NCI-H2081 (cell line): Measurements from ENCODE around the gene NWD2.
A peak's percentile ranks its signal among the peaks of the same experiment; 100 is the strongest.

Source experiments
- DNase-seq, 2 experiments: peaks; one replicate each; lab custom pipeline; 2025; lab: John Stamatoyannopoulos, UW

NWD2 gene

DNA sequence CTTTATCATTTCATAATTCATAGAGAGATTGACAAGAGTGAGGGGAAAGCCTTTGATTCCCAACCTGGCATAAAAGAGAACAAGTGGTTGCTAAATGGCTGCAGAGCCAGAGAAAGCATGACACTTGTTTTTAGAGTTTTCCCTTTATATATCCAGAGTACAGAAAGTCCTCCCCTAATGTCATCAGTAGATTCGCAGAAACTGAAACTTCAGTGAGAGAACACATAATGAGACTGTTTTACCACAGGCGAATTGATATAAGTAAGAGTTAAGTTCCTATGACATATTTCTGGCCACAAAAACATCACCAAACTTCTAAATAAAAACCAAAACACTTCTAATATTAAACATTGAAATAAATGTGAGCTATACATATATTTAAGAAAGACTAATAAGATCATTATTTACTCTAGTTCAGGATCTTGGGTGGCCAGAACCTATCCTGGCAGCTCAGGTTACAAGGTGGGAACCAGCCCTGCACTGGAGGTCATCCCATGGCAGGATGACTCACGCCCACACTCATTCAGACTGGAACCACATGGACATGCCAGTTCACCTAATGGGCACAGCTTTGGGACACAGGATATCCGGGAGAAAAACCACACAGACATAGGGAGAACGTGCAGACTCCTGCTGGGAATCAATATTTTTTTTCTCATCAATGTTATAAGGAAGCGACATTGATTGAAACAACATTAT is 35.5 kb downstream of the NWD2 start:
- DNase-seq = no peak

DNA sequence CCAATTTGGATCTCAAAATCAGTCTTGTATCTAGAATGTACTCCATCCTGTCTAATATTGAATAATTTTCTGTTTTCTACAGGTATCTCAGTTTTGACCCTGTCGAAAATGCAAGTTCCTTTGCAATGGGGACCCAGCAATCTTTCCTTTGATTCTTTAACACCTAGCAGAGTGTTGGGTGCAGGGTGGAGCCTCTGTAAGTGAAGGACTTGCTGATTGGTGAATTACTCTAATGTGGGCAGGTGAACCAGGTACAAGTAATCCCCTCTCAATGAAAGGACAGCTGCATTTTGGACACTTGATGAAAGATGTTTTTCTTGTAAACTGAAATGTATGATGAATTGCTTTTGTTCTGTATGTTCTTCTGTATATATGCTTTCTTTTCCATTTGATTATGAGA is 54.9 kb downstream of the NWD2 start:
- DNase-seq = no peak

GRCh38 chr4:37304612-37305011 is 60.1 kb downstream of the NWD2 start:
- no peak for DNase-seq

DNA sequence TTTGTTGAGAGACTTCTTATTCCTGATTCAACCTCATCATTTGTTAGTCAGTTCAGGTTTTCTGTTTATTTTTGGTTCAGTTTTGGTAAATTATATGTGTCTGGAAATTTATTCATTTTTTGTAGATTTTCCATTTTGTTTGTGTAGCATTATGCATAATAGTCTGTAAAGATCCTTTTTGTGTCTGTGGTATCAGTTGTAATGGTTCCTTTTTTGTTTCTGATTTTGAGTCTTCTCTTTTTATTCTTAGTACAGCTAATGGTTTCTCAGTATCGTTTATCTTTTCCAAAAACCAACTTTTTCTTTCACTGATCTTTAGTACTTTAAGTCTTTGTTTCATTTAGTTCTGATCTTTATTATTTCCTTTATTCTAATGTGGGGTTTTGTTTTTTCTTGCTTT is 61.4 kb downstream of the NWD2 start:
- DNase-seq = no peak

DNA sequence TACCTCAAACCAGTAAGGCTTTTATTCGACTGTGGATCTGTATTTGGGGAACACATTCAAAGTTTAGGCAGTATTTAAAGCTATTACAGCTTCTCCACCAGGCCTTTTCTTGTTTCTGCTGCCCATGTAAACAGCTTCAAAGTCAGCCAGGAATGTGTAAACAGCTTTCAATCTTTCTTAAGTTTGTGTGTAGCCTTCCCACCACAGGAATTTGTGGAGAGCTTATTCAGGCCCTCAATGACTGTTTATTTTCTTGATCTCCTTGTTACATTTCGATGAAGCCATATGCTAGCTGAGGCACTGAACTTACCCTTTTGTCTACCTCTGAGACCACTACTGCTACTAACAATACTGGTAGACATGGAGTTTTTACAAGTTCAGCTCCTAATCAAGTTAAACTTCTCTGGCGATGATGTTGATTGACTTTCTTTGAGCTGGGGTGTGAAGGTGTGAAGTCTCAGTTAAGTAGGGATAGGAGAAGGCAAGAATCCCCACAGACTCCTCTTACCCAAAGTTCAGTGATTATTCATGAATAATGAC is 72.6 kb downstream of the NWD2 start:
- no peak for DNase-seq

DNA sequence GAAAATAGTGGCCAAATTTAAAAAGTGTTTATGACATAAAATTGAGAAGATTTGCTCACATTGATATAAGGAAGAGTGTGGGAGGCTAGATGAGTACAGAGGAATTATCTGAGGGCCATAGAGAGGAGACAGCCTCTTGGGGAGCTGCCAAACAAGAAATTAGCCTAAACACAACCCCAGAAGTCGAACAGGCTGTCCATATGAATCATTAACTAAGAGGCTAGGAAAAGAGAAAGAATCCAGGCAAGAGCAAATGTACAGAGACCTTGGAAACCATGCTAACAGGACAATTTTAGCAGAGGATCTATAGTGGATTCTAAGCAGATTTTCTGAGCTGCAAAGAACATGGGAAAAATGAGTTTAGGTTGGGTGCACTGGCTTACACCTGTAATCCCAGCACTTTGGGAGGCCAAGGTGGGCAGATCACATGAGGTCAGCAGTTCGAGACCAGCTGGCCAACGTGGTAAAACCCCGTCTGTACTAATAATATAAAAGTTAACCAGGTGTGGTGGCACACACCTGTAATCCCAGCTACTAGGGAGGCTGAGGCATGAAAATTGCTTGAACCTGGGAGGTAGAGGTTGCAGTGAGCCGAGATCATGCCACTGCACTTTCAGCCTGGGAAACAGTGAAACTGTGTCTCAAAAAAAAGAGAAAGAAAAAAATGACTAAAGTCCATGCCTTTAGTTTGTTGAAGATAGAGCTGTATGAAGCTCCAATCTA is 76.1 kb downstream of the NWD2 start:
- DNase-seq = no peak

- no peak for DNase-seq
Measured at GRCh38 chr4:37322122-37322521, 77.6 kb downstream of the NWD2 start.

GRCh38 chr4:37324546-37324945 is 80.0 kb downstream of the NWD2 start:
- peak; percentile 19 to 65 for DNase-seq

- no peak for DNase-seq
Measured at GRCh38 chr4:37326852-37327251, 82.3 kb downstream of the NWD2 start.

DNA sequence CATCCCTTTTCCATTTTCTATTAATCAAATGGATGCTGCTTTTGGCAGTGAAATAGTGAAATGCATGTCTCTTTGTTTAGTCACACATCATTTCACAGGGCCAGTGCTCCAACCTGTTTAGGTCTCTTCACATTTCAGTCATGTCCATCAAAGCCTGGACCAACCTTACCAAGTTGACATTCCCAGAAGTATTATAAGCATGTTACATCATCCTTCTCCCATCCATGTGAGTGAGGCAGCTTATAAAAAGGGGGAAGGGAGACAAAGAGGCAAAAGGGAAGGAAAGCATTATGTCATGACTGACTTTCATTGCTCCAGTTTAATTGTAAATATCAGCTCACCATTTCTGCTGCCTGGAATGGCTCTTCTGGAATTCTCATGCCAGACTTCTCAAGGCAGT is 94.4 kb downstream of the NWD2 start:
- no peak for DNase-seq

DNA sequence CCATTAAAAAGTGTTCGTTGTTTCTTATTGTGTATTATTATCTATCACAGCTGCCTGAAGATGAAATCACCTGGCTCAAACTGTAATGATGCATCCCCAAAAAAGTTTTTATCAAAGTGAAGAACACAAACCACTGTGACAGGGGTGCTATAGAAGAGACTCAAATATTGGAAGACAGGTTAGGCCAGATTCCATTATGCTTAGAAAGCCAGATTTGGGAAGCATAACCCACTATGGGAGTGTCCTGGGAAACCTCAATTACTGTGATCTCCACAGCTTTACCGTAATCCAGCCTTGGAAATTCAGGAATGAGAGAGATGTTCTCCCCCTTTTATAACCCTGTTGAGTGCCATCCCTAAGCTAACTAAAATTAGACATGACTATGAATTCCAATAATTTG is 114.2 kb downstream of the NWD2 start:
- no peak for DNase-seq

DNA sequence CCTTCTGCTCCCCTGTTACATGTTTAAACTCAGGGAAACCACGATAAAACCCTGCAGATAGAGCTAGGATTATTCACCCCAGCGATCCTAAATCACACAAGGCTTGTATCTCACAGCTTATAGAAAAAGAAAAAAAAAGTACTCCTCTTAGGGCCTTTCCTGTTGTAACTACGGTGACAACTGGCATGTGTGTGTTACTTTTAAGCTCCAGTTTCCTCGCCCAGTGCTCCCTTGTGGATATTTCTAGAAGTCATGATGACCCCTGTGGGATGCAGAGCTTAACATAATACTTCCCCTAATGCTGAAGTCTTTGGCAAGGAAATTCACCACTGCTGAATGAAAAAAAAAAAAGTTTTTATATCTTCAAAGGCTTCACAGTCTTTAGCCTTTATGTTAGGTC is 114.7 kb downstream of the NWD2 start:
- DNase-seq = no peak

GRCh38 chr4:37365888-37366287 is 121.3 kb downstream of the NWD2 start:
- no peak for DNase-seq

GRCh38 chr4:37367901-37368300 is 123.4 kb downstream of the NWD2 start:
- DNase-seq = no peak

GRCh38 chr4:37370052-37370451 is 125.5 kb downstream of the NWD2 start:
- no peak for DNase-seq

DNA sequence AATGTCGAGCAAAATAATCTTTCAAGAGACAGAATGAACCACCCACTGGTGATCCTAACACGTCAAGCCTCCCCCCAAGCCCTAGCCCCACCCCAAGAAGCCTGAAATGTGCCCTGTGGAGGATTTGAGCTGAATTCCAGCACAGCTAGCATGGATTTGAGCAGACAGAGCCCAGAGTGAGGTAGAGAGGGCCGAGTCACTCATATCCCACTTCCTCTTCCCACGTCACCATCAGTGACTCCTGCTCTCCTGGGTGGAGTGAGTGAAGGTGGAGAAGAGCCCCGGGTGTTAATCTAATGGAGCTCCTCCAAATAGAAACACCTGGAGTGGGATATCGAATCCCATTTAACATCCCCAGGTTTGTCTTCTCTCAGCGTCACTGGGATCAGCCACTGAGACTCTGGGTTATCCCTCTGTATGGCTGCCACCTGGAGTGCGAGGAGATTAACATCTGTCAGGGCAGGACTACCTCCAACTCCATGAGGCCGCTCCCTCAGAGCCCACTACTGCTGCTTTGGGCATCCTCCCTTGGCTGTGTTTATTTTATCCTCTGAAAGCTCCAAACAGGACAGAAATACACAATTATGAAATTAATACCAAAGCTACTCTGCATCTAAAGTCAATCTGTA is 136.6 kb downstream of the NWD2 start:
- DNase-seq = no peak

DNA sequence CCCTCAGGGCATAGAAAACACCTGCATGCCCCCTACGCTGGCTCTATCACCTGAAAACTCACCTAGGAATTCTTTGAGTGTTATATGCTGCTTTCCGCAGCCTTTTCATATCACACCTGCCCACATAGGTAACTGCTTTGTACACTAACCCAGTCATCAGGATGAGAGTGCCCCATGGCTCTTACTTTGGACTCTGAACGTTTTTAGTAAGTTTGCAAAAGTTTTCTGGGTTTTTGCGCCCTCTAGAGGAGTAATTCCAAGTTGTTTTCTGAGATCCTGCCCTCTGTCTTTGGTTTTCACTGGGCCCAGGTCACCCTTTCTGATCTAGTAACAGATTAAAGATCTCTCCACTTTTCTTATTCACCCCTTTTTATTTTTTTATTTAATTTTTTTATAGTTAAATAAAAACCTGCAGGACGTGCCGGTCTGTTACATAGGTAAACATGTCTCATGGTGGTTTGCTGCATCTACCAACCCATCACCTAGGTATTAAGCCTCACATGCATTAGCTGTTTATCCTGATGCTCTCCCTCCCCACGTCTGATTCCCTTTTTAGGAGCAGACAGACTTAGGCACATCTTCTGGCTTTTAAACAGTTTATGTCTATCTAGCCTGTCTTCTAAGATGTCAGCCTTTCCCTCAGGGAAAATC is 139.2 kb downstream of the NWD2 start:
- peak; percentile 39 to 64 for DNase-seq

GRCh38 chr4:37385424-37385823 is 140.9 kb downstream of the NWD2 start:
- no peak for DNase-seq

GRCh38 chr4:37388681-37389365 is 144.3 kb downstream of the NWD2 start:
- DNase-seq = no peak

GRCh38 chr4:37389366-37389765 is 144.8 kb downstream of the NWD2 start:
- peak in 1 of 2 experiments; percentile 7 for DNase-seq

GRCh38 chr4:37389967-37390580 is 145.5 kb downstream of the NWD2 start:
- DNase-seq = peak; percentile 64 to 74
